K562 (cell line): ENCODE data around the gene ST6GALNAC3. TPM values are rescaled to one million over a fixed set of nuclear protein-coding genes. Genes with fewer than 3 reads are reported as not detected.

Experiments used
- AFF4 ChIP-seq: sonication (generic); formaldehyde crosslinking; IDR thresholded peaks from 2 replicates; pipeline ENCODE4 v1.8.0; 2023; ENCODE audit warnings: mild to moderate bottlenecking, missing genetic modification reagents
- CTCFL ChIP-seq: IDR thresholded peaks from 2 replicates; pipeline ENCODE4 v1.6.1; 2011; ENCODE audit warnings: borderline replicate concordance, low read depth, mild to moderate bottlenecking, moderate library complexity, low read length; ENCODE audit not compliant: insufficient read depth, poor library complexity, severe bottlenecking
- NCOR1 ChIP-seq: fragments of 450-650 bp; IDR thresholded peaks from 2 replicates; pipeline ENCODE4 v1.6.1; 2016; ENCODE audit warnings: mild to moderate bottlenecking, moderate library complexity
- PHB2 ChIP-seq: fragments of 450-650 bp; IDR thresholded peaks from 2 replicates; pipeline ENCODE4 v1.6.1; 2017; ENCODE audit warnings: low read depth
- ZBTB7A ChIP-seq: IDR thresholded peaks from 2 replicates; pipeline ENCODE4 v1.6.1; 2011; ENCODE audit warnings: low read depth, mild to moderate bottlenecking, low read length, moderate library complexity, borderline replicate concordance; ENCODE audit not compliant: control insufficient read depth
- ZNF717 ChIP-seq: fragments of 250-450 bp; sonication (Bioruptor Pico); IDR thresholded peaks from 2 replicates; pipeline ENCODE4 v1.5.0; 2021
- polyA plus RNA-seq, 8 experiments: library from polyadenylated mRNA; depleted of rRNA in 4 of 8; stranded (reverse) in 5 of 8; unstranded in 3 of 8; fragments of >200 nt; fragmentation: Nextera tagmentation in 2 of 8; fragmentation: Illumina TruSeq in 1 of 8; extraction: Ambion mirVana in 2 of 8; extraction: Trizol in 1 of 8; gene quantifications; 2 replicates each; pipeline versions ENCODE4 v1.2.1 to v1.2.3, GENCODE V29; 2011 to 2014; ENCODE audit warnings: inconsistent platforms in 1 of 8, missing spikeins in 1 of 8
- total RNA-seq, 7 experiments: library from RNA; depleted of rRNA in 6 of 7; stranded (reverse); fragments of >200 nt in 6 of 7; fragmentation: Illumina TruSeq in 2 of 7; extraction: Trizol in 2 of 7; gene quantifications; 2 replicates each; pipeline versions ENCODE4 v1.2.1 to v1.2.3, GENCODE V29; 2011 to 2021; ENCODE audit warnings: low replicate concordance in 1 of 7

ST6GALNAC3 gene
- total and polyA plus RNA-seq, 9 of the 15 experiments (the other 6 are each of a cell fraction or from before 2014, with no cell fraction given) = 0.04 to 0.29 (median 0.18) TPM; not detected in 6

- TF ChIP-seq AFF4 = no peak
- no peak for TF ChIP-seq NCOR1
- TF ChIP-seq CTCFL = no peak
- no peak for TF ChIP-seq ZBTB7A
- no peak for TF ChIP-seq ZNF717 (CRISPR knock-in tag)
- no peak for TF ChIP-seq PHB2
These were observed 45.2 kb upstream of the ST6GALNAC3 start (continued) for GRCh38 chr1:76029331-76029730.
